Loucy (cell line): ENCODE results near the gene DENND6A.

Source experiments
- CTCF ChIP-seq: fragments of 200-600 bp; sonication (generic); conservative IDR thresholded peaks from 2 replicates; pipeline ENCODE4 v1.5.1; 2014; ENCODE audit warnings: mild to moderate bottlenecking, antibody characterized with exemption, low read length
- EZH2phosphoT487 ChIP-seq: fragments of 200-600 bp; IDR thresholded peaks from 2 replicates; pipeline ENCODE4 v1.6.1; 2018; ENCODE audit warnings: antibody characterized with exemption, mild to moderate bottlenecking, moderate library complexity, borderline replicate concordance

DNA sequence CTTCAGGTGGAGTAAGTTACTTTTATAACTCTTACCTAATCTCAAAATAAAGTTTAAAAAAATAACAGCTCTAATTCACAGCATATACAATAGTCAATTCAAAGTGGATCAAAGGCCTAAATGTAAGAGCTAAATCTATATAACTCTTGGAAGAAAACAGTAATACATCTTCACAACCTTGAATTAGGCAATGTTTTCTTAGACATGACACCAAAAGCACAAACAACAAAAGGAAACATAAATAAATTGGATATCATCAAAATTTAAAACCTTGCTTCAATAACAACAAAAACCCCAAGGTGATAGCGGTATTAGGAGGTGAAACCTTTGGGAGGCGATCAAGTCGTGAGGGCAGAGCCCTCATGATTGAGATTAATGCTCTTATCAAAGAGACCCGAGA, 12.8 kb downstream of the DENND6A start:
- no peak for TF ChIP-seq CTCF
- no peak for TF ChIP-seq EZH2phosphoT487
